Activated CD8-positive, alpha-beta memory T cell treated with anti-CD3 and anti-CD28 coated beads, Interleukin-2, amount 50 U/mL, for 1 hour (primary cell): ENCODE measurements around the gene PDSS2.
"Not testable (repeated sequence)": the region's sequence is repeated elsewhere in the genome, so short reads cannot be mapped to it uniquely, and the experiment has no call there.

Experiments used
- DNase-seq: peaks from one replicate; pipeline ENCODE4 v3.0.0-alpha.2; 2020; ENCODE audit errors: extremely low read depth

The PDSS2 gene

GRCh38 chr6:107171513-107171912 is 287.9 kb downstream of the PDSS2 start:
- DNase-seq, result no peak

- DNase-seq, result not testable (repeated sequence)
Measured at GRCh38 chr6:107164299-107164698, 295.1 kb downstream of the PDSS2 start.

GRCh38 chr6:107161521-107161920 is 297.8 kb downstream of the PDSS2 start:
- DNase-seq, result no peak

GRCh38 chr6:107156617-107157016 is 302.7 kb downstream of the PDSS2 start:
- no peak for DNase-seq

GRCh38 chr6:107154801-107155160 is 304.6 kb downstream of the PDSS2 start:
- no peak for DNase-seq

- DNase-seq, result no peak
Measured at GRCh38 chr6:107154131-107154800, 305.1 kb downstream of the PDSS2 start.

GRCh38 chr6:107152638-107153430 is 306.5 kb downstream of the PDSS2 start:
- no peak for DNase-seq

GRCh38 chr6:107144666-107145065 is 314.7 kb downstream of the PDSS2 start:
- DNase-seq, result no peak

GRCh38 chr6:107144014-107144413 is 315.4 kb downstream of the PDSS2 start:
- no peak for DNase-seq

- no peak for DNase-seq
Measured at GRCh38 chr6:107140581-107140980, 318.8 kb downstream of the PDSS2 start.

GRCh38 chr6:107136324-107136723 is 323.0 kb downstream of the PDSS2 start:
- not testable (repeated sequence) for DNase-seq

- DNase-seq, result not testable (repeated sequence)
Measured at GRCh38 chr6:107135048-107135680, 324.2 kb downstream of the PDSS2 start.

- DNase-seq, result no peak
Measured at GRCh38 chr6:107132330-107132954, 326.9 kb downstream of the PDSS2 start.

GRCh38 chr6:107129370-107129925 is 329.9 kb downstream of the PDSS2 start:
- no peak for DNase-seq

GRCh38 chr6:107128577-107128976 is 330.8 kb downstream of the PDSS2 start:
- no peak for DNase-seq

GRCh38 chr6:107128175-107128574 is 331.2 kb downstream of the PDSS2 start:
- no peak for DNase-seq

- no peak for DNase-seq
Measured at GRCh38 chr6:107125771-107126170, 333.6 kb downstream of the PDSS2 start.

- no peak for DNase-seq
Measured at GRCh38 chr6:107124934-107125348, 334.4 kb downstream of the PDSS2 start.

GRCh38 chr6:107123501-107123900 is 335.9 kb downstream of the PDSS2 start:
- no peak for DNase-seq

- no peak for DNase-seq
Measured at GRCh38 chr6:107122748-107123147, 336.6 kb downstream of the PDSS2 start.

GRCh38 chr6:107121964-107122495 is 337.3 kb downstream of the PDSS2 start:
- no peak for DNase-seq

GRCh38 chr6:107121266-107121665 is 338.1 kb downstream of the PDSS2 start:
- no peak for DNase-seq
